ENCODE results near the gene PRKCA. TPM values are rescaled to one million over a fixed set of nuclear protein-coding genes. Genes with fewer than 3 reads are reported as not detected.

PRKCA gene
- total and polyA plus RNA-seq, 2 of the 13 experiments (the other 11 are each of a cell fraction or from before 2014, with no cell fraction given), result 18.5 to 21.5 TPM

- Histone ChIP-seq H3K4me3 (replicated peaks in 1 of 3; ENCODE audit: insufficient read depth in 1 of 3, low read depth in 2 of 3, low read length in 3 of 3) (no peak overlapping the region), H3K36me3 (replicated peaks in 1 of 2; ENCODE audit: control insufficient read depth in 1 of 2, insufficient read depth in 2 of 2, low read length in 2 of 2) (peaks cover 0 to 7% of the 10 kb centered on the region in 2 experiments; a peak in 1 of 5 replicates), H2AFZ (ENCODE audit: low read length) (no peak overlapping the region), H3K79me2 (ENCODE audit: insufficient read depth, low read length) (no peaks in the 10 kb centered on the region), H3K9ac (ENCODE audit: insufficient read depth, low read depth, low read length) (no peak overlapping the region), H4K20me1 (ENCODE audit: insufficient read depth, low read length) (no peaks in the 10 kb centered on the region), H3K4me2 (ENCODE audit: low read depth, low read length) (no peak overlapping the region), H3K4me1 (ENCODE audit: insufficient read depth, low read length) (peaks cover 36% of the 10 kb centered on the region), H3K27me3 (ENCODE audit: control insufficient read depth in 1 of 2, insufficient read depth in 2 of 2, low read length in 2 of 2) (no peaks in the 10 kb centered on the region), H3K9me3 (ENCODE audit: low read length) (no peaks in the 10 kb centered on the region), H3K27ac (ENCODE audit: extremely low read length, insufficient read depth, low read length) (no peak overlapping the region)
- ChIA-PET CTCF (ENCODE audit: low intra/inter-chr PET ratio, low total read pairs) (no interaction called here), POLR2A (no interaction called here)
- intact Hi-C loops (cut with micrococcal nuclease; ENCODE audit: unreplicated experiment), result loop anchor here (1.0 kb wide), 3 partner anchors 186 to 514 kb away; no protein-coding TSS in a partner anchor
- no peak for ATAC-seq
- WGBS (ENCODE audit: low lambda C conversion rate), result 92% methylated on average over 17 of the region's 17 CpGs
- FAIRE-seq, result no peak
- no peak for DNase-seq (ENCODE audit: low spot score)
- no TSS peak for BruUV-seq (replicated peaks)
- in situ Hi-C loops (cut with HindIII; ENCODE audit: extremely low pct_ligation_motif_present, low pct_unique_long_range_greater_than_20kb), result loop anchor here (5.0 kb wide), 1 partner anchor 193 kb away; no protein-coding TSS in a partner anchor
- TF ChIP-seq POGZ (CRISPR knock-in tag; IDR thresholded peaks at IDR 0.05) (no peak), ZNF18 (CRISPR knock-in tag; IDR thresholded peaks at IDR 0.05; ENCODE audit: insufficient replicate concordance) (no peak), KDM3A (CRISPR knock-in tag; IDR thresholded peaks at IDR 0.05; ENCODE audit: low read depth) (no peak), DMTF1 (CRISPR knock-in tag; IDR thresholded peaks at IDR 0.05) (no peak), UBTF (CRISPR knock-in tag; IDR thresholded peaks at IDR 0.05) (no peak), HOXA7 (CRISPR knock-in tag; IDR thresholded peaks at IDR 0.05) (no peak), DZIP1 (CRISPR knock-in tag; IDR thresholded peaks at IDR 0.05) (no peak), ZNF280D (CRISPR knock-in tag; IDR thresholded peaks at IDR 0.05) (no peak)
Observed at GRCh38 chr17:66714046-66715023, 411.9 kb downstream of the PRKCA start.

All from HepG2 (cell line).